ENCODE measurements around the gene CLRN1. TPM values are rescaled to one million over a fixed set of nuclear protein-coding genes. Genes with fewer than 3 reads are reported as not detected.

CLRN1 gene
- total and polyA plus RNA-seq, 4 donors, result not detected

DNA sequence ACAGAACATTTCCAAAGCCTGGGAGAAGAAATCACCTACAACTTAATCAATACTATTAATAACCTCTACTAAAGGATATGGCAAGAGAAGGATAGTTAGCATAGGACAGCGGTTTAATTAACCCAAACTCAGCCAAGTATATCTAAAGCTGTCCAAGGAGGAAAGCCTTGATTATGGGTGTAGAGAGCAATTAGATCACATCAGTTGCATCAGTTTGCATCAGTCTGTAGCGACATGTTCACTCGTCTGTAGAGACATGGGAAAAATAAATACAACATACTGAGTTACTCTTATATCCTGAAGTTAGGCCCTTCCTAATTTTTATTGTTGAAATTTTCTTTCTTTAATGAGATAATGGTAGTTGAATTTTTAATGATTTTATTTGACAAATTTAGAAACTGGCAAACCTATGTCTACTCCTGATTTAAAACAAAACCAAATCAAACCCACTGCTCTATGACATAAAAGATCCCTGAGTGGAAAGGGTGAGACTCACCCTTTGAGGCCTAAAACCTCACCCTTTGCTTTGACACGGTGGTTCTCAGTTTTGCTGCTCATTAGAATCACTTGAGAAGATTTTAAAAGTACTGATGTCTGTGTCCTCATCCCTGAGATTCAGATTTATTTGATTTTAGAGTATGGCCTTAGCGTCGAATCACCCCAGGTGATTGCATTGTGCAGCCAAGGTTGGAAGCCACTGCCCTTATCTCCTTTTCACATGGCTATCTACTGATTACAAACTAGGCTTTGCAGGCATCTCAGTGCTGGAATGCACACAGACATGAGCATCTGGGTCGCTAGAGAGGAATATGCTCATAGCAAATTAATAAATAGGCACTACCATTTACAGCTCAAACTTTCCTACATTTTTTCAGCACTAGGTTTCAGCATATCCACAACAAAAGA, 2.8 kb upstream of the CLRN1 start:
- H3K27me3 ChIP-seq (ENCODE audit: control insufficient read depth in 4 of 4, insufficient read depth in 4 of 4, low read length in 3 of 4), result peaks cover 0 to 2% (median 0%) of the 10 kb centered on the region in 4 donors
- no peaks in the 10 kb centered on the region for H3K4me1 ChIP-seq (ENCODE audit: control insufficient read depth in 4 of 4, insufficient read depth in 4 of 4, low read length in 3 of 4)
- no peaks in the 10 kb centered on the region for H3K9me3 ChIP-seq (ENCODE audit: control insufficient read depth in 4 of 4, low read length in 3 of 4)
- no peak for DNase-seq (ENCODE audit: low spot score)
- H3K9ac ChIP-seq (ENCODE audit: low read depth in 1 of 2, low read length in 2 of 2), result no peak overlapping the region
- no peak overlapping the region for H3K4me3 ChIP-seq (ENCODE audit: low read depth in 1 of 3, low read length in 3 of 3)
- 75% methylated on average over 7 of the region's 7 CpGs for WGBS
- H3K27ac ChIP-seq (ENCODE audit: low read depth in 1 of 2, low read length in 2 of 2), result no peak overlapping the region
- H3K36me3 ChIP-seq (ENCODE audit: control insufficient read depth in 4 of 4, insufficient read depth in 3 of 4, low read depth in 1 of 4, low read length in 3 of 4), result no peaks in the 10 kb centered on the region
- TF ChIP-seq YY1 (IDR thresholded peaks at IDR 0.05) (no peak), NR2F2 (IDR thresholded peaks at IDR 0.05) (no peak), GABPA (IDR thresholded peaks at IDR 0.05 in 1 of 2, conservative IDR thresholded peaks at IDR 0.05 in 1 of 2) (no peak), EGR1 (IDR thresholded peaks at IDR 0.05; ENCODE audit: low read depth in 2 of 2) (no peak), MAX (IDR thresholded peaks at IDR 0.05) (no peak), HNF4A (conservative IDR thresholded peaks at IDR 0.05) (no peak), TAF1 (conservative IDR thresholded peaks at IDR 0.05) (no peak), HNF4G (IDR thresholded peaks at IDR 0.05) (no peak), SP1 (IDR thresholded peaks at IDR 0.05) (no peak), RXRA (IDR thresholded peaks at IDR 0.05) (no peak), JUND (IDR thresholded peaks at IDR 0.05) (no peak), FOXA2 (IDR thresholded peaks at IDR 0.05) (no peak), FOXA1 (IDR thresholded peaks at IDR 0.05) (no peak)
- TF ChIP-seq, protein P1, sequence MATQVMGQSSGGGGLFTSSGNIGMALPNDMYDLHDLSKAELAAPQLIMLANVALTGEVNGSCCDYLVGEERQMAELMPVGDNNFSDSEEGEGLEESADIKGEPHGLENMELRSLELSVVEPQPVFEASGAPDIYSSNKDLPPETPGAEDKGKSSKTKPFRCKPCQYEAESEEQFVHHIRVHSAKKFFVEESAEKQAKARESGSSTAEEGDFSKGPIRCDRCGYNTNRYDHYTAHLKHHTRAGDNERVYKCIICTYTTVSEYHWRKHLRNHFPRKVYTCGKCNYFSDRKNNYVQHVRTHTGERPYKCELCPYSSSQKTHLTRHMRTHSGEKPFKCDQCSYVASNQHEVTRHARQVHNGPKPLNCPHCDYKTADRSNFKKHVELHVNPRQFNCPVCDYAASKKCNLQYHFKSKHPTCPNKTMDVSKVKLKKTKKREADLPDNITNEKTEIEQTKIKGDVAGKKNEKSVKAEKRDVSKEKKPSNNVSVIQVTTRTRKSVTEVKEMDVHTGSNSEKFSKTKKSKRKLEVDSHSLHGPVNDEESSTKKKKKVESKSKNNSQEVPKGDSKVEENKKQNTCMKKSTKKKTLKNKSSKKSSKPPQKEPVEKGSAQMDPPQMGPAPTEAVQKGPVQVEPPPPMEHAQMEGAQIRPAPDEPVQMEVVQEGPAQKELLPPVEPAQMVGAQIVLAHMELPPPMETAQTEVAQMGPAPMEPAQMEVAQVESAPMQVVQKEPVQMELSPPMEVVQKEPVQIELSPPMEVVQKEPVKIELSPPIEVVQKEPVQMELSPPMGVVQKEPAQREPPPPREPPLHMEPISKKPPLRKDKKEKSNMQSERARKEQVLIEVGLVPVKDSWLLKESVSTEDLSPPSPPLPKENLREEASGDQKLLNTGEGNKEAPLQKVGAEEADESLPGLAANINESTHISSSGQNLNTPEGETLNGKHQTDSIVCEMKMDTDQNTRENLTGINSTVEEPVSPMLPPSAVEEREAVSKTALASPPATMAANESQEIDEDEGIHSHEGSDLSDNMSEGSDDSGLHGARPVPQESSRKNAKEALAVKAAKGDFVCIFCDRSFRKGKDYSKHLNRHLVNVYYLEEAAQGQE (IDR thresholded peaks at IDR 0.05), result no peak
- TF ChIP-seq, protein P2, sequence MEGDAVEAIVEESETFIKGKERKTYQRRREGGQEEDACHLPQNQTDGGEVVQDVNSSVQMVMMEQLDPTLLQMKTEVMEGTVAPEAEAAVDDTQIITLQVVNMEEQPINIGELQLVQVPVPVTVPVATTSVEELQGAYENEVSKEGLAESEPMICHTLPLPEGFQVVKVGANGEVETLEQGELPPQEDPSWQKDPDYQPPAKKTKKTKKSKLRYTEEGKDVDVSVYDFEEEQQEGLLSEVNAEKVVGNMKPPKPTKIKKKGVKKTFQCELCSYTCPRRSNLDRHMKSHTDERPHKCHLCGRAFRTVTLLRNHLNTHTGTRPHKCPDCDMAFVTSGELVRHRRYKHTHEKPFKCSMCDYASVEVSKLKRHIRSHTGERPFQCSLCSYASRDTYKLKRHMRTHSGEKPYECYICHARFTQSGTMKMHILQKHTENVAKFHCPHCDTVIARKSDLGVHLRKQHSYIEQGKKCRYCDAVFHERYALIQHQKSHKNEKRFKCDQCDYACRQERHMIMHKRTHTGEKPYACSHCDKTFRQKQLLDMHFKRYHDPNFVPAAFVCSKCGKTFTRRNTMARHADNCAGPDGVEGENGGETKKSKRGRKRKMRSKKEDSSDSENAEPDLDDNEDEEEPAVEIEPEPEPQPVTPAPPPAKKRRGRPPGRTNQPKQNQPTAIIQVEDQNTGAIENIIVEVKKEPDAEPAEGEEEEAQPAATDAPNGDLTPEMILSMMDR (IDR thresholded peaks at IDR 0.05; ENCODE audit: low read depth, low read length, missing input control), result no peak
- TF ChIP-seq, protein P3, sequence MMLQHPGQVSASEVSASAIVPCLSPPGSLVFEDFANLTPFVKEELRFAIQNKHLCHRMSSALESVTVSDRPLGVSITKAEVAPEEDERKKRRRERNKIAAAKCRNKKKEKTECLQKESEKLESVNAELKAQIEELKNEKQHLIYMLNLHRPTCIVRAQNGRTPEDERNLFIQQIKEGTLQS (IDR thresholded peaks at IDR 0.05), result no peak

GRCh38 chr3:150970665-150971324, 1.7 kb downstream of the CLRN1 start:
- Histone ChIP-seq H3K27ac (ENCODE audit: low read depth in 1 of 2, low read length in 2 of 2) (no peak overlapping the region), H3K4me1 (ENCODE audit: control insufficient read depth in 4 of 4, insufficient read depth in 4 of 4, low read length in 3 of 4) (no peaks in the 10 kb centered on the region), H3K27me3 (ENCODE audit: control insufficient read depth in 4 of 4, insufficient read depth in 4 of 4, low read length in 3 of 4) (peaks cover 0 to 2% (median 0%) of the 10 kb centered on the region in 4 donors), H3K4me3 (ENCODE audit: low read depth in 1 of 3, low read length in 3 of 3) (no peak overlapping the region), H3K36me3 (ENCODE audit: control insufficient read depth in 4 of 4, insufficient read depth in 3 of 4, low read depth in 1 of 4, low read length in 3 of 4) (no peaks in the 10 kb centered on the region), H3K9me3 (ENCODE audit: control insufficient read depth in 4 of 4, low read length in 3 of 4) (no peaks in the 10 kb centered on the region), H3K9ac (ENCODE audit: low read depth in 1 of 2, low read length in 2 of 2) (no peak overlapping the region)
- DNase-seq (ENCODE audit: low spot score), result no peak
- TF ChIP-seq YY1 (IDR thresholded peaks at IDR 0.05) (no peak), NR2F2 (IDR thresholded peaks at IDR 0.05) (no peak), SP1 (IDR thresholded peaks at IDR 0.05) (no peak), RXRA (IDR thresholded peaks at IDR 0.05) (no peak), FOXA2 (IDR thresholded peaks at IDR 0.05) (no peak), JUND (IDR thresholded peaks at IDR 0.05) (no peak), HNF4A (conservative IDR thresholded peaks at IDR 0.05) (no peak), GABPA (IDR thresholded peaks at IDR 0.05 in 1 of 2, conservative IDR thresholded peaks at IDR 0.05 in 1 of 2) (no peak), HNF4G (IDR thresholded peaks at IDR 0.05) (no peak), MAX (IDR thresholded peaks at IDR 0.05) (no peak), EGR1 (IDR thresholded peaks at IDR 0.05; ENCODE audit: low read depth in 2 of 2) (no peak)
- TF ChIP-seq, protein P3 (IDR thresholded peaks at IDR 0.05), result no peak
- TF ChIP-seq, protein P4, sequence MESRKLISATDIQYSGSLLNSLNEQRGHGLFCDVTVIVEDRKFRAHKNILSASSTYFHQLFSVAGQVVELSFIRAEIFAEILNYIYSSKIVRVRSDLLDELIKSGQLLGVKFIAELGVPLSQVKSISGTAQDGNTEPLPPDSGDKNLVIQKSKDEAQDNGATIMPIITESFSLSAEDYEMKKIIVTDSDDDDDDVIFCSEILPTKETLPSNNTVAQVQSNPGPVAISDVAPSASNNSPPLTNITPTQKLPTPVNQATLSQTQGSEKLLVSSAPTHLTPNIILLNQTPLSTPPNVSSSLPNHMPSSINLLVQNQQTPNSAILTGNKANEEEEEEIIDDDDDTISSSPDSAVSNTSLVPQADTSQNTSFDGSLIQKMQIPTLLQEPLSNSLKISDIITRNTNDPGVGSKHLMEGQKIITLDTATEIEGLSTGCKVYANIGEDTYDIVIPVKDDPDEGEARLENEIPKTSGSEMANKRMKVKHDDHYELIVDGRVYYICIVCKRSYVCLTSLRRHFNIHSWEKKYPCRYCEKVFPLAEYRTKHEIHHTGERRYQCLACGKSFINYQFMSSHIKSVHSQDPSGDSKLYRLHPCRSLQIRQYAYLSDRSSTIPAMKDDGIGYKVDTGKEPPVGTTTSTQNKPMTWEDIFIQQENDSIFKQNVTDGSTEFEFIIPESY (IDR thresholded peaks at IDR 0.05), result no peak
- TF ChIP-seq, protein P2 (IDR thresholded peaks at IDR 0.05; ENCODE audit: low read depth, low read length, missing input control), result no peak
- WGBS, result 91% methylated on average over 6 of the region's 6 CpGs
